ENCODE measurements around the gene CTNS.

The CTNS gene

GRCh38 chr17:3708366-3708765 is 71.8 kb downstream of the CTNS start:
- no peak overlapping the region for H3K4me3 ChIP-seq (ENCODE audit: low read depth, low read length)
- no peak for DNase-seq (ENCODE audit: low read depth)

GRCh38 chr17:3710951-3711383 is 74.4 kb downstream of the CTNS start:
- no peak overlapping the region for H3K4me3 ChIP-seq (ENCODE audit: low read depth, low read length)
- TF ChIP-seq, protein P1, sequence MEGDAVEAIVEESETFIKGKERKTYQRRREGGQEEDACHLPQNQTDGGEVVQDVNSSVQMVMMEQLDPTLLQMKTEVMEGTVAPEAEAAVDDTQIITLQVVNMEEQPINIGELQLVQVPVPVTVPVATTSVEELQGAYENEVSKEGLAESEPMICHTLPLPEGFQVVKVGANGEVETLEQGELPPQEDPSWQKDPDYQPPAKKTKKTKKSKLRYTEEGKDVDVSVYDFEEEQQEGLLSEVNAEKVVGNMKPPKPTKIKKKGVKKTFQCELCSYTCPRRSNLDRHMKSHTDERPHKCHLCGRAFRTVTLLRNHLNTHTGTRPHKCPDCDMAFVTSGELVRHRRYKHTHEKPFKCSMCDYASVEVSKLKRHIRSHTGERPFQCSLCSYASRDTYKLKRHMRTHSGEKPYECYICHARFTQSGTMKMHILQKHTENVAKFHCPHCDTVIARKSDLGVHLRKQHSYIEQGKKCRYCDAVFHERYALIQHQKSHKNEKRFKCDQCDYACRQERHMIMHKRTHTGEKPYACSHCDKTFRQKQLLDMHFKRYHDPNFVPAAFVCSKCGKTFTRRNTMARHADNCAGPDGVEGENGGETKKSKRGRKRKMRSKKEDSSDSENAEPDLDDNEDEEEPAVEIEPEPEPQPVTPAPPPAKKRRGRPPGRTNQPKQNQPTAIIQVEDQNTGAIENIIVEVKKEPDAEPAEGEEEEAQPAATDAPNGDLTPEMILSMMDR (IDR thresholded peaks at IDR 0.05; ENCODE audit: control insufficient read depth, extremely low read depth, insufficient read depth) = no peak
- DNase-seq (ENCODE audit: low read depth) = no peak

More at GRCh38 chr17:3708366-3708765, 71.8 kb downstream of the CTNS start:
- TF ChIP-seq, protein P1 (IDR thresholded peaks at IDR 0.05; ENCODE audit: control insufficient read depth, extremely low read depth, insufficient read depth) = no peak

All from LNCaP clone FGC (cell line).